Transverse colon (tissue), 4 donors: ENCODE measurements around the gene BCAS1. TPM values are rescaled to one million over a fixed set of nuclear protein-coding genes. Genes with fewer than 3 reads are reported as not detected.
A peak's percentile ranks its signal among the peaks of the same experiment; 100 is the strongest.

Source experiments
- DNase-seq: peaks from one replicate; pipeline ENCODE4 v3.0.0-alpha.2; 2019
- H3K27ac ChIP-seq, 4 donors: fragments of 200-600 bp; sonication (generic); 2 replicates each; pipeline ENCODE4 v1.5.1; 2016 to 2018; ENCODE audit warnings: inconsistent platforms in 4 of 4
- H3K27me3 ChIP-seq: fragments of 200-600 bp; sonication (generic); 2 replicates; pipeline ENCODE4 v1.5.1; 2017; ENCODE audit warnings: inconsistent platforms
- H3K36me3 ChIP-seq, 4 donors: fragments of 200-600 bp; sonication (generic); 2 replicates each; pipeline ENCODE4 v1.5.1; 2017 to 2019; ENCODE audit warnings: inconsistent platforms in 4 of 4
- H3K4me1 ChIP-seq, 4 donors: fragments of 200-600 bp; sonication (generic); 2 replicates each; pipeline ENCODE4 v1.5.1; 2017 to 2020; ENCODE audit warnings: inconsistent platforms in 4 of 4
- H3K4me3 ChIP-seq, 4 donors: fragments of 200-600 bp; sonication (generic); 1 replicate in 1 of 4; 2 replicates in 3 of 4; pipeline versions ENCODE4 v1.5.1 to v1.6.1; 2017 to 2019; ENCODE audit warnings: inconsistent platforms in 4 of 4
- H3K9me3 ChIP-seq, 2 donors: fragments of 200-600 bp; sonication (generic); 2 replicates each; pipeline ENCODE4 v1.5.1; 2017 to 2019; ENCODE audit warnings: inconsistent platforms in 2 of 2
- EP300 ChIP-seq: sonication (generic); formaldehyde crosslinking; IDR thresholded peaks from one replicate; pipeline ENCODE4 v1.6.1; 2017; ENCODE audit warnings: antibody characterized with exemption, low read depth
- POLR2A ChIP-seq: fragments of 450-650 bp; IDR thresholded peaks from one replicate; pipeline ENCODE4 v1.6.1; 2016; ENCODE audit warnings: antibody characterized with exemption, mild to moderate bottlenecking, moderate library complexity
- POLR2AphosphoS5 ChIP-seq, 3 donors: sonication (generic); formaldehyde crosslinking; IDR thresholded peaks; one replicate each; pipeline ENCODE4 v1.6.1; 2016; ENCODE audit warnings: antibody characterized with exemption in 3 of 3
- WGBS, 2 donors: methylation state at CpG; one replicate each; pipeline ENCODE4 v1.1.5; 2018; ENCODE audit warnings: low coverage in 1 of 2; 5-methylcytosine and 5-hydroxymethylcytosine counted together
- in situ Hi-C, 4 donors: fragments of 200-750 bp; cut with MboI; loops; one replicate each; pipeline versions ENCODE4 v1.15.0 to v1.15.1; 2017; ENCODE audit warnings: low sequenced_read_pairs in 3 of 4, low pct_ligation_motif_present in 1 of 4, low pct_unique_long_range_greater_than_20kb in 1 of 4
- intact Hi-C: fragments of 100-400 bp; cut with DNase I; formaldehyde crosslinking; loops from one replicate; pipeline ENCODE4 v1.15.1; 2023; ENCODE audit warnings: low total_unique reads
- total RNA-seq, 4 donors: library from RNA; depleted of rRNA; stranded (reverse); fragments of >200 nt; gene quantifications; one replicate each; pipeline ENCODE4 v1.1.0, GENCODE V29; 2016
- TF ChIP-seq, protein P1 (sequence below), 5 experiments: fragments of 200-600 bp in 3 of 5; fragments of 450-650 bp in 2 of 5; sonication (generic) in 3 of 5; IDR thresholded peaks; 1 replicate in 2 of 5; 2 replicates in 3 of 5; pipeline ENCODE4 v1.5.1; 2016 to 2017; ENCODE audit warnings: antibody characterized with exemption in 5 of 5, inconsistent platforms in 3 of 5, mild to moderate bottlenecking in 2 of 5, moderate library complexity in 1 of 5

BCAS1 gene
- total RNA-seq, 4 donors from 2014 or later = 68.9 to 127 (median 89.0) TPM

DNA sequence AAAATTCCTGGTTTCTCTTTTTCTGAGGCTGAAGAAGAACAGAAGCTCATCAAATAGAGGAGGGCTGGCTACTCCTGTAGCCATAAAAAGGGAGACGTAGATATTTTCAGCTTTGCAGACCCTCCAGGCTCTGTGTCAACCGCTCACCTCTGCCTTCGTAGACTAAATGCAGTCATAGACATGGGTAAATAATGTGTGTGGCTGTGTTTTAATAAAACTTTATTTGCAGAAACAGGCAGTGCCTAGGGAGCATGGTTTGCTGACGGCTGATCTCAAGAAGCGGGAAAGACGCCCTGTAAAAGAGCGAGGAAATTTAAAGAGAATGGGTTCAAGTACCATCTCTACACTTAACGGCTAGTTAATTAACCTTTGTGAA lies 171.8 kb downstream of the BCAS1 start:
- peak overlapping the region in 3 of 4 donors; percentile 63 to 75 (median 69) for H3K27ac ChIP-seq
- WGBS, 2 donors = 87 to 92% methylated on average over 7 to 8 of the region's 8 CpGs
- H3K4me3 ChIP-seq = no peak overlapping the region
- no peaks in the 10 kb centered on the region for H3K27me3 ChIP-seq
- intact Hi-C loops (no loop called here), in situ Hi-C loops (no loop called here)
- H3K4me1 ChIP-seq = peaks cover 15 to 39% (median 33%) of the 10 kb centered on the region in 4 donors
- H3K36me3 ChIP-seq = no peaks in the 10 kb centered on the region
- no peak for TF ChIP-seq POLR2AphosphoS5 (IDR thresholded peaks at IDR 0.05)
- TF ChIP-seq POLR2A = no peak
- TF ChIP-seq, protein P1, sequence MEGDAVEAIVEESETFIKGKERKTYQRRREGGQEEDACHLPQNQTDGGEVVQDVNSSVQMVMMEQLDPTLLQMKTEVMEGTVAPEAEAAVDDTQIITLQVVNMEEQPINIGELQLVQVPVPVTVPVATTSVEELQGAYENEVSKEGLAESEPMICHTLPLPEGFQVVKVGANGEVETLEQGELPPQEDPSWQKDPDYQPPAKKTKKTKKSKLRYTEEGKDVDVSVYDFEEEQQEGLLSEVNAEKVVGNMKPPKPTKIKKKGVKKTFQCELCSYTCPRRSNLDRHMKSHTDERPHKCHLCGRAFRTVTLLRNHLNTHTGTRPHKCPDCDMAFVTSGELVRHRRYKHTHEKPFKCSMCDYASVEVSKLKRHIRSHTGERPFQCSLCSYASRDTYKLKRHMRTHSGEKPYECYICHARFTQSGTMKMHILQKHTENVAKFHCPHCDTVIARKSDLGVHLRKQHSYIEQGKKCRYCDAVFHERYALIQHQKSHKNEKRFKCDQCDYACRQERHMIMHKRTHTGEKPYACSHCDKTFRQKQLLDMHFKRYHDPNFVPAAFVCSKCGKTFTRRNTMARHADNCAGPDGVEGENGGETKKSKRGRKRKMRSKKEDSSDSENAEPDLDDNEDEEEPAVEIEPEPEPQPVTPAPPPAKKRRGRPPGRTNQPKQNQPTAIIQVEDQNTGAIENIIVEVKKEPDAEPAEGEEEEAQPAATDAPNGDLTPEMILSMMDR (IDR thresholded peaks at IDR 0.05) = no peak
- no peak for TF ChIP-seq EP300
- DNase-seq = no peak
- no peaks in the 10 kb centered on the region for H3K9me3 ChIP-seq

DNA sequence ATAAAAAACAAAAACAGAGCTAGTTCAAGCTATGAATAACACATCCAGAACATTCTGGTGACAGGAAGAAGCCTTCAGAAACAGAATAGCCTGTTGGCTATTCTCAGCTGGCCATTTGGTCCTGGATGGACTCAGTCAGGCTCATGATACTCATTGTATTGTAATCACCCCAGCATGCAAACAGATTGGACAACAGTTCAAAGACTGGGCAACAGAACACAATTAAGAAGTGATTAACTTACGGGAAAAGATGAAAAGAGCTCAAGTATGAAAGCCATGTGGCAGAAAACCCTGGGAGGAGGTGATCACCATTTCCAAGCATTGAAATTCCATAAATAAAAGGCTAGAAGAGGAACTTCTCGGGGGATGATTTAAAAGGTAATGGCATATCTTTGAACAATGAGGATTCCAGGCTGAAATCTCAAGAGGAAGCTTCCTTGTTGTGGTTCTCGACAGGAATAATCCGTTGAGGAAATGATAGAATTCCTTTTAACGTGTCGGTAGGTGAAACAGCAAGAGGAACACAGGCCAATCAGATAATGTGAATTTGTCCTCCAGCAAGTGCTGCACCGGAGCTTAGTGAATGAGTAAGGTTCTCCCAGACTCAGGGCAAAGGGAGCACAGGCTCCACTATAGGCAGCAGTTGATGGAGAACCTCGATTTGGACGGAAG lies 172.4 kb downstream of the BCAS1 start:
- WGBS, 2 donors = 78 to 88% methylated on average over 7 to 9 of the region's 9 CpGs
- Histone ChIP-seq H3K4me1 (peaks cover 15 to 39% (median 33%) of the 10 kb centered on the region in 4 donors), H3K9me3 (no peaks in the 10 kb centered on the region), H3K27me3 (no peaks in the 10 kb centered on the region), H3K36me3 (no peaks in the 10 kb centered on the region), H3K27ac (no peak overlapping the region), H3K4me3 (no peak overlapping the region)
- intact Hi-C loops = no loop called here
- no peak for DNase-seq
- in situ Hi-C loops = no loop called here
- TF ChIP-seq POLR2A (no peak), POLR2AphosphoS5 (IDR thresholded peaks at IDR 0.05) (no peak), EP300 (no peak)
- TF ChIP-seq, protein P1 (IDR thresholded peaks at IDR 0.05) = no peak

DNA sequence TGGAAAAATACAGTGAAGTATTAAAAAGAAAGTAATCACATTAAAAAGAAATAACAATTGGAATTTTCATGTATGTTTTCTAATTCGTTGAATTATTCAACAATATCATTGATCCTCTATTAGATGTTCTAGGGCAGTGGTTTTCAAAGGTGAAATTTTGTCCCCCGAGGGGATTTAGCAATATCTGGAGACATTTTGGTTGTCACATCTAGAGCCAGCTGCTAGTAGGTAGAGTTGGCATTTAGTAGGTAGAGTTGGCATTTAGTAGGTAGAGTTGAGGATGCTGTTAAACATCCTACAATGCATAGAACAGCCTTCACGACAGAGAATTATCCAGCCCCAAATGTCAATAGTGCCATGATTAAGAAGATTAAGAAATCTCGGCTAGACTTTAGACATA lies 173.7 kb downstream of the BCAS1 start:
- in situ Hi-C loops = no loop called here
- peaks cover 9 to 36% (median 29%) of the 10 kb centered on the region in 4 donors for H3K4me1 ChIP-seq
- H3K4me3 ChIP-seq = no peak overlapping the region
- H3K36me3 ChIP-seq = no peaks in the 10 kb centered on the region
- H3K9me3 ChIP-seq = no peaks in the 10 kb centered on the region
- intact Hi-C loops = no loop called here
- WGBS, 2 donors = 91 to 92% methylated on average over 4 of the region's 4 CpGs
- no peak overlapping the region for H3K27ac ChIP-seq
- H3K27me3 ChIP-seq = no peaks in the 10 kb centered on the region
- TF ChIP-seq EP300 (no peak), POLR2AphosphoS5 (IDR thresholded peaks at IDR 0.05) (no peak), POLR2A (no peak)
- TF ChIP-seq, protein P1 (IDR thresholded peaks at IDR 0.05) = no peak
- no peak for DNase-seq

DNA sequence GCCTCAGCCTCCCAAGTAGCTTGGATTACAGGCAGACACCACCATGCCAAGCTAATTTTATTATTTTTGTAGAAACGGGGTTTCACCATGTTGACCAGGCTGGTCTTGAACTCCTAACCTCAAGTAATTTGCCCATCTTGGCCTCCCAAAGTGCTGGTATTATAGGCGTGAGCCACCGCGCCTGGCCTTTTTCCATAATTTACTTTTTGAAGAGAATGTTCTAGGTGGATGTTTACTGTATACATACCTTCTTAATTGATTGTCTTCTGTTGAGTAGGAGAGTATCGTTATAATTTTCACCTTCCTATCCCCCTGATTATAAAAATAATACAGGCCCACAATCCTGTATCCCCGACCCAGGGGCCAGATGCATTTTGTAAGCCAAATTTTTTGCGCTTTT lies 174.4 kb downstream of the BCAS1 start:
- TF ChIP-seq EP300 (no peak), POLR2A (no peak), POLR2AphosphoS5 (IDR thresholded peaks at IDR 0.05) (no peak)
- TF ChIP-seq, protein P1 (IDR thresholded peaks at IDR 0.05) = no peak
- in situ Hi-C loops = no loop called here
- 90 to 100% methylated on average over 3 to 7 of the region's 7 CpGs for WGBS, 2 donors

More for the DNA sequence above, 174.4 kb downstream of the BCAS1 start:
- intact Hi-C loops = no loop called here
- Histone ChIP-seq H3K4me3 (no peak overlapping the region), H3K9me3 (no peaks in the 10 kb centered on the region), H3K27ac (no peak overlapping the region), H3K27me3 (no peaks in the 10 kb centered on the region), H3K4me1 (peaks cover 7 to 30% (median 27%) of the 10 kb centered on the region in 4 donors), H3K36me3 (no peaks in the 10 kb centered on the region)
- DNase-seq = no peak
